IPS-11a (cell line): ENCODE results near the gene FBXO48.
"Not testable (repeated sequence)": the region's sequence is repeated elsewhere in the genome, so short reads cannot be mapped to it uniquely, and the experiment has no call there.

Source experiments
- H3K4me3 ChIP-seq: one replicate; pipeline ENCODE4 v1.5.1; 2013; ENCODE audit warnings: low read depth, low read length, control low read depth

FBXO48 gene

GRCh38 chr2:68472796-68473414 is 5.8 kb upstream of the FBXO48 start:
- no peak overlapping the region for H3K4me3 ChIP-seq

GRCh38 chr2:68471385-68471784 is 4.3 kb upstream of the FBXO48 start:
- H3K4me3 ChIP-seq, result no peak overlapping the region

GRCh38 chr2:68469935-68470334 is 2.8 kb upstream of the FBXO48 start:
- H3K4me3 ChIP-seq, result no peak overlapping the region

GRCh38 chr2:68468801-68469200 is 1.7 kb upstream of the FBXO48 start:
- no peak overlapping the region for H3K4me3 ChIP-seq

- peak overlapping the region; percentile 91 for H3K4me3 ChIP-seq
Observed at GRCh38 chr2:68466778-68467076, 367 bp downstream of the FBXO48 start.

- peak overlapping the region; percentile 91 for H3K4me3 ChIP-seq
Observed at GRCh38 chr2:68466361-68466777, 725 bp downstream of the FBXO48 start.

GRCh38 chr2:68465081-68465916 is 1.8 kb downstream of the FBXO48 start:
- H3K4me3 ChIP-seq, result no peak overlapping the region

GRCh38 chr2:68464651-68465050 is 2.4 kb downstream of the FBXO48 start:
- no peak overlapping the region for H3K4me3 ChIP-seq

GRCh38 chr2:68463287-68463877 is 3.7 kb downstream of the FBXO48 start:
- no peak overlapping the region for H3K4me3 ChIP-seq

GRCh38 chr2:68458981-68459380 is 8.1 kb downstream of the FBXO48 start:
- H3K4me3 ChIP-seq, result no peak overlapping the region

- no peak overlapping the region for H3K4me3 ChIP-seq
Observed at GRCh38 chr2:68456198-68456597, 10.9 kb downstream of the FBXO48 start.

- H3K4me3 ChIP-seq, result no peak overlapping the region
Observed at GRCh38 chr2:68454719-68455118, 12.4 kb downstream of the FBXO48 start.

GRCh38 chr2:68453761-68454360 is 13.2 kb downstream of the FBXO48 start:
- H3K4me3 ChIP-seq, result no peak overlapping the region

- H3K4me3 ChIP-seq, result no peak overlapping the region
Observed at GRCh38 chr2:68452158-68452900, 14.8 kb downstream of the FBXO48 start.

GRCh38 chr2:68448671-68449653 is 18.1 kb downstream of the FBXO48 start:
- H3K4me3 ChIP-seq, result no peak overlapping the region

GRCh38 chr2:68447118-68447517 is 20.0 kb downstream of the FBXO48 start:
- no peak overlapping the region for H3K4me3 ChIP-seq

GRCh38 chr2:68446425-68446824 is 20.7 kb downstream of the FBXO48 start:
- H3K4me3 ChIP-seq, result not testable (repeated sequence)

GRCh38 chr2:68441994-68442322 is 25.1 kb downstream of the FBXO48 start:
- H3K4me3 ChIP-seq, result no peak overlapping the region

- no peak overlapping the region for H3K4me3 ChIP-seq
Observed at GRCh38 chr2:68441179-68441993, 25.7 kb downstream of the FBXO48 start.
